Epithelial cell of esophagus (primary cell): ENCODE results near the gene LTK.

Experiments used
- DNase-seq: peaks from one replicate; pipeline ENCODE4 v3.0.0; 2010; ENCODE audit warnings: low read depth
- H3K4me3 ChIP-seq: 2 replicates; pipeline ENCODE4 v1.5.1; 2011; ENCODE audit warnings: mild to moderate bottlenecking, low read length, control low read depth
- TF ChIP-seq, protein P1 (sequence below): IDR thresholded peaks from 2 replicates; pipeline ENCODE4 v1.5.1; 2011; ENCODE audit warnings: low read depth, mild to moderate bottlenecking, low read length, control low read depth, inconsistent platforms; ENCODE audit not compliant: insufficient read depth; ENCODE audit errors: missing control alignments

Gene LTK

DNA sequence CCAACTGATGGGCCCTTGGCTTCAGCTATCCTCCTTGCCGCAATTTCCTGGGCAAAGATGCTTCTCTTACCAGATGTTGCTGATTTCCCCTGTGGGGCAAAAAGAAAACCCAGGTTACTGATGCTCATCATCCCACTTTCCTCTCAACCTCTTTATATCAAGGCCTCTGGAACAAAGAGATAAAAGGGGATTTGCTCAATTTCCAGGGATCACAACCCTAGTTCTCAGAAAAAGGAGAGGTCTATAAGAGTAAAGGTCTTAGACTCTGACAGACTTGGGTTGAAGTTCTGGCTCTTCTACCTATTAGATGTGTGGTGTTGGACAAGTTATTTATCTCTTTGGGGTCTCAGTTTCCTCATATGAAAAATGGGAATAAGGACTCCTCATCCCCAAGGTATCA lies 21.9 kb upstream of the LTK start:
- H3K4me3 ChIP-seq = no peak overlapping the region
- TF ChIP-seq, protein P1, sequence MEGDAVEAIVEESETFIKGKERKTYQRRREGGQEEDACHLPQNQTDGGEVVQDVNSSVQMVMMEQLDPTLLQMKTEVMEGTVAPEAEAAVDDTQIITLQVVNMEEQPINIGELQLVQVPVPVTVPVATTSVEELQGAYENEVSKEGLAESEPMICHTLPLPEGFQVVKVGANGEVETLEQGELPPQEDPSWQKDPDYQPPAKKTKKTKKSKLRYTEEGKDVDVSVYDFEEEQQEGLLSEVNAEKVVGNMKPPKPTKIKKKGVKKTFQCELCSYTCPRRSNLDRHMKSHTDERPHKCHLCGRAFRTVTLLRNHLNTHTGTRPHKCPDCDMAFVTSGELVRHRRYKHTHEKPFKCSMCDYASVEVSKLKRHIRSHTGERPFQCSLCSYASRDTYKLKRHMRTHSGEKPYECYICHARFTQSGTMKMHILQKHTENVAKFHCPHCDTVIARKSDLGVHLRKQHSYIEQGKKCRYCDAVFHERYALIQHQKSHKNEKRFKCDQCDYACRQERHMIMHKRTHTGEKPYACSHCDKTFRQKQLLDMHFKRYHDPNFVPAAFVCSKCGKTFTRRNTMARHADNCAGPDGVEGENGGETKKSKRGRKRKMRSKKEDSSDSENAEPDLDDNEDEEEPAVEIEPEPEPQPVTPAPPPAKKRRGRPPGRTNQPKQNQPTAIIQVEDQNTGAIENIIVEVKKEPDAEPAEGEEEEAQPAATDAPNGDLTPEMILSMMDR = no peak
- DNase-seq = no peak

DNA sequence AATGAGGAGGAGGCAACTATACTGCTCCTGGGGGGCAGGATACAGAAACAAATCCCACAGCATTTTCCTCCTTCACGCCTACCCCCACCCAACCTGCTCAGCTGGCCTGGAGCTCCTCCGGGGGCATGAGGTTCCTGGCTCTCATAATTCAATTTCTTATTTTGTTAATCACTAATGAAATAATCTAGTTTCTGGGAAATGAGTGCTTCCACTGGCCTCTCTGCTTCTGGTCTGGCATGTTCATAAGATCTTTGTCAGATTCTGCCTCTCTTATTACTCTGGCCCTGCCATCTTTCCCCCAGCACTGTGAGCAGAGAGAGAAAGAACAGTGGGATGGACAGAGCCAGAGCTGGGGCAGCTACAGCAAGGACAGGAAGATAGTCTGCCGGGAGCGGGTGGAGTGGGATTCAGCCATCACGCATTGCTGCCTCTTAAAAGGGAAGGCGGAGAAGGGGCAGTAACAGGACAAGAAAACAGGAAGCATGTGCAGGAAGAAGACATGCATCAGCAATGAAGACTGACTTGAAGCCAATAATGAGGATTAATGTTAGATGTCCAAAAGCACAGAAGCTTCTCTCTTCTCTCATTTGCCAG lies 16.8 kb upstream of the LTK start:
- DNase-seq = no peak
- TF ChIP-seq, protein P1 = no peak
- H3K4me3 ChIP-seq = no peak overlapping the region

GRCh38 chr15:41523097-41523496 lies 9.5 kb upstream of the LTK start:
- no peak overlapping the region for H3K4me3 ChIP-seq

DNA sequence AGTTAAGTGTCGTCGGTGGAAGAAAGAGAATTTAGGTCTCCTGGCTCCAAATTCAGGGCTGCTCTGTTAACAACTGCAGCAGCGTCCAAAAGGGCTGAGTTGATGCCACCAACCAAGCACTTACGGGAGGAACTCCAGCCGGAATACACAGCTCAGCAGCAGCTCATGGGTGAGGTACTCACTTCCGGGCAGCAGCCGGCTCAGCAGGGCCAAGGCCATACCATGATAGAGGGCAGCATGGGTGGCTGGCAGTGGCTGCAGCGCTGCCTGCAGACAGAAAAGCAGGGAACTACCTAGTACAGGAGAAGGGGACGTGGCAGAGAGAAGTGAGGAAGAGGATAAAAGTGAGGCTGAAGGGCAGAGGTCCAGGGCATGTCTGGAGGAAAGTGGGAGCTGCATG lies 8.0 kb upstream of the LTK start:
- DNase-seq = no peak
- no peak overlapping the region for H3K4me3 ChIP-seq
- TF ChIP-seq, protein P1 = no peak

More at GRCh38 chr15:41523097-41523496, 9.5 kb upstream of the LTK start:
- TF ChIP-seq, protein P1 = no peak
- DNase-seq = no peak

- no peak overlapping the region for H3K4me3 ChIP-seq
- DNase-seq = no peak
- TF ChIP-seq, protein P1 = no peak
These were observed 7.0 kb upstream of the LTK start for GRCh38 chr15:41520636-41521035.

DNA sequence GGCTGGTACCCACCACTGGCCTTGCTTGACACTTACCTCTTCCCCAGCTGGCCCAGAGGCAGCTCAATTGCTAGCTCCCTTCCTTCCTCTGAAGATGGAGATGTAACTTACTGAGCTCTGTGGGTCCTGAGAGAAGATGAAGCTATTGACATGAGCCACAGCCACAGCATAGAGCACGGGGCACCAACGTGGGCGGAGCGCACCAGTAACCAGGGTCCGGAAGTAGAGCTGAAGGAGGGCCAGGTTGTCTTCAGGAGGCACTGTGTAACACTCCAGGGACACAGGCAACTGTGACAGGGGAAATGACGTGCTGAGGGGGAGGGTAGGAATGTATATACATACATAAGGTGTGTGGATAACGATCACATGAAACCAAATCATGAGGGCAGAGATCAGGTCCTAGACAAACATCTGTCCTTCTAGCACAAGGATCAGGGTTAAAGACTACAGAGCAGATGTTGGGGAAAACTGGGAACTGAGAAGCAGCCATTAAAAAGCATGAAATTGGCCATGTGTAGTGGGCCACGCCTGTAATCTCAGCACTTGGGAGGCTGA lies 4.3 kb upstream of the LTK start:
- DNase-seq = no peak
- TF ChIP-seq, protein P1 = no peak
- no peak overlapping the region for H3K4me3 ChIP-seq

- TF ChIP-seq, protein P1 = no peak
- H3K4me3 ChIP-seq = no peak overlapping the region
- DNase-seq = no peak
These were observed 604 bp downstream of the LTK start for GRCh38 chr15:41512940-41513505.
